ENCODE data around the gene MCM5. TPM values are rescaled to one million over a fixed set of nuclear protein-coding genes. Genes with fewer than 3 reads are reported as not detected.

Gene MCM5
- total and polyA plus RNA-seq, 2 experiments from 2014 or later, result 288 to 325 TPM

DNA sequence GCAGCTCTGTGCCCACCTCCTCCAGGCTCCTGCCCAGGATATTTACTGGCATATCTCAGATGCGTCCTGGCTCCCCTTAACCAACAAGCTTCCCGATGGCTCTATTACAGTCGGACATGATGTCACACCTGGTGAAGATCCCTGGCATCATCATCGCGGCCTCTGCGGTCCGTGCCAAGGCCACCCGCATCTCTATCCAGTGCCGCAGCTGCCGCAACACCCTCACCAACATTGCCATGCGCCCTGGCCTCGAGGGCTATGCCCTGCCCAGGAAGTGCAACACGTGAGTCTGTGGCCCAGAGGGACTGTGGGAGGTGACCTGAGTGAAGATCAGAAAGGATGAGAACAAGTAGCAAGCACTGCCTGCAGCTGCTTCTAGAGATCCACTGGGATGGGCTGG is 6.5 kb downstream of the MCM5 start:
- Histone ChIP-seq H3K36me3 (ENCODE audit: insufficient read depth) (peaks cover 91% of the 10 kb centered on the region), H3K79me2 (replicated peaks; ENCODE audit: insufficient read depth) (peaks cover 40% of the 10 kb centered on the region), H3F3A (replicated peaks; ENCODE audit: low read depth) (0 out of 2 replicates have a peak, but pooled peaks cover 4% of the 10 kb centered on the region), H3K9me2 (ENCODE audit: insufficient read depth) (no peaks in the 10 kb centered on the region), H3K4me3 (no peak overlapping the region), H4K20me1 (replicated peaks; ENCODE audit: insufficient read depth) (peaks cover 12% of the 10 kb centered on the region), H2AFZ (no peak overlapping the region), H3K4me1 (ENCODE audit: insufficient read depth) (peaks cover 4% of the 10 kb centered on the region), H3K27ac (ENCODE audit: low read depth) (no peak overlapping the region), H3K27me3 (ENCODE audit: insufficient read depth) (no peaks in the 10 kb centered on the region), H3K4me2 (no peak overlapping the region)
- Mint-ChIP-seq H3K4me1 (peaks cover 17% of the 10 kb centered on the region), H3K27ac (peak overlapping the region; percentile 41; the same call in 1 of the 2 replicates), H3K4me3 (no peak overlapping the region), H3K36me3 (ENCODE audit: low read depth) (peaks cover 100% of the 10 kb centered on the region), H3K27me3 (ENCODE audit: insufficient read depth, low read depth, poor library complexity) (peaks cover 12% of the 10 kb centered on the region), H3K9me3 (no peaks in the 10 kb centered on the region)
- ATAC-seq (no peak), DNase-seq (ENCODE audit: low spot score) (no peak)
- TF ChIP-seq, protein P1, sequence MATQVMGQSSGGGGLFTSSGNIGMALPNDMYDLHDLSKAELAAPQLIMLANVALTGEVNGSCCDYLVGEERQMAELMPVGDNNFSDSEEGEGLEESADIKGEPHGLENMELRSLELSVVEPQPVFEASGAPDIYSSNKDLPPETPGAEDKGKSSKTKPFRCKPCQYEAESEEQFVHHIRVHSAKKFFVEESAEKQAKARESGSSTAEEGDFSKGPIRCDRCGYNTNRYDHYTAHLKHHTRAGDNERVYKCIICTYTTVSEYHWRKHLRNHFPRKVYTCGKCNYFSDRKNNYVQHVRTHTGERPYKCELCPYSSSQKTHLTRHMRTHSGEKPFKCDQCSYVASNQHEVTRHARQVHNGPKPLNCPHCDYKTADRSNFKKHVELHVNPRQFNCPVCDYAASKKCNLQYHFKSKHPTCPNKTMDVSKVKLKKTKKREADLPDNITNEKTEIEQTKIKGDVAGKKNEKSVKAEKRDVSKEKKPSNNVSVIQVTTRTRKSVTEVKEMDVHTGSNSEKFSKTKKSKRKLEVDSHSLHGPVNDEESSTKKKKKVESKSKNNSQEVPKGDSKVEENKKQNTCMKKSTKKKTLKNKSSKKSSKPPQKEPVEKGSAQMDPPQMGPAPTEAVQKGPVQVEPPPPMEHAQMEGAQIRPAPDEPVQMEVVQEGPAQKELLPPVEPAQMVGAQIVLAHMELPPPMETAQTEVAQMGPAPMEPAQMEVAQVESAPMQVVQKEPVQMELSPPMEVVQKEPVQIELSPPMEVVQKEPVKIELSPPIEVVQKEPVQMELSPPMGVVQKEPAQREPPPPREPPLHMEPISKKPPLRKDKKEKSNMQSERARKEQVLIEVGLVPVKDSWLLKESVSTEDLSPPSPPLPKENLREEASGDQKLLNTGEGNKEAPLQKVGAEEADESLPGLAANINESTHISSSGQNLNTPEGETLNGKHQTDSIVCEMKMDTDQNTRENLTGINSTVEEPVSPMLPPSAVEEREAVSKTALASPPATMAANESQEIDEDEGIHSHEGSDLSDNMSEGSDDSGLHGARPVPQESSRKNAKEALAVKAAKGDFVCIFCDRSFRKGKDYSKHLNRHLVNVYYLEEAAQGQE (IDR thresholded peaks at IDR 0.05; ENCODE audit: unreplicated experiment), result no peak
- TF ChIP-seq STAT1 (IDR thresholded peaks at IDR 0.05; ENCODE audit: unreplicated experiment), result no peak
- no peak for TF ChIP-seq CREB1 (CRISPR knock-in tag; IDR thresholded peaks at IDR 0.05; ENCODE audit: low read depth)
- TF ChIP-seq EZH2 (IDR thresholded peaks at IDR 0.05; ENCODE audit: low read depth, unreplicated experiment), result no peak
- no peak for TF ChIP-seq ZNF114 (CRISPR knock-in tag; IDR thresholded peaks at IDR 0.05)
- TF ChIP-seq NANOG (IDR thresholded peaks at IDR 0.05; ENCODE audit: borderline replicate concordance), result no peak
- TF ChIP-seq JUNB (IDR thresholded peaks at IDR 0.05; ENCODE audit: unreplicated experiment), result no peak
- TF ChIP-seq ZNF462 (CRISPR knock-in tag; IDR thresholded peaks at IDR 0.05), result no peak
- no peak for TF ChIP-seq POLR2AphosphoS5 (IDR thresholded peaks at IDR 0.05; ENCODE audit: low read depth)
- no peak for TF ChIP-seq ZNF331 (CRISPR knock-in tag; IDR thresholded peaks at IDR 0.05; ENCODE audit: low read depth)
- no peak for TF ChIP-seq EZH2phosphoT487 (IDR thresholded peaks at IDR 0.05; ENCODE audit: unreplicated experiment)
- no peak for TF ChIP-seq ETS1 (IDR thresholded peaks at IDR 0.05)
- TF ChIP-seq, protein P2, sequence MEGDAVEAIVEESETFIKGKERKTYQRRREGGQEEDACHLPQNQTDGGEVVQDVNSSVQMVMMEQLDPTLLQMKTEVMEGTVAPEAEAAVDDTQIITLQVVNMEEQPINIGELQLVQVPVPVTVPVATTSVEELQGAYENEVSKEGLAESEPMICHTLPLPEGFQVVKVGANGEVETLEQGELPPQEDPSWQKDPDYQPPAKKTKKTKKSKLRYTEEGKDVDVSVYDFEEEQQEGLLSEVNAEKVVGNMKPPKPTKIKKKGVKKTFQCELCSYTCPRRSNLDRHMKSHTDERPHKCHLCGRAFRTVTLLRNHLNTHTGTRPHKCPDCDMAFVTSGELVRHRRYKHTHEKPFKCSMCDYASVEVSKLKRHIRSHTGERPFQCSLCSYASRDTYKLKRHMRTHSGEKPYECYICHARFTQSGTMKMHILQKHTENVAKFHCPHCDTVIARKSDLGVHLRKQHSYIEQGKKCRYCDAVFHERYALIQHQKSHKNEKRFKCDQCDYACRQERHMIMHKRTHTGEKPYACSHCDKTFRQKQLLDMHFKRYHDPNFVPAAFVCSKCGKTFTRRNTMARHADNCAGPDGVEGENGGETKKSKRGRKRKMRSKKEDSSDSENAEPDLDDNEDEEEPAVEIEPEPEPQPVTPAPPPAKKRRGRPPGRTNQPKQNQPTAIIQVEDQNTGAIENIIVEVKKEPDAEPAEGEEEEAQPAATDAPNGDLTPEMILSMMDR (conservative IDR thresholded peaks at IDR 0.05; ENCODE audit: low read depth in 2 of 2), result no peak

Measured in GM23338 (cell line).